Gastroesophageal sphincter (tissue), 4 donors: ENCODE measurements around the gene C17orf107. TPM values are rescaled to one million over a fixed set of nuclear protein-coding genes. Genes with fewer than 3 reads are reported as not detected.

Experiments used
- ATAC-seq: fragments of 150-250 bp; one replicate; pipeline ENCODE4 v1.9.1; 2016; ENCODE audit warnings: mild to moderate bottlenecking, moderate library complexity
- H3K27ac ChIP-seq, 4 donors: fragments of 200-600 bp; sonication (generic) in 3 of 4; 1 replicate in 3 of 4; 2 replicates in 1 of 4; pipeline ENCODE4 v1.5.1; 2016 to 2019
- H3K27me3 ChIP-seq: fragments of 200-600 bp; sonication (generic); one replicate; pipeline ENCODE4 v1.5.1; 2019
- H3K36me3 ChIP-seq, 2 donors: fragments of 200-600 bp; sonication (generic); one replicate each; pipeline ENCODE4 v1.5.1; 2019; ENCODE audit warnings: control low read depth in 1 of 2
- H3K4me1 ChIP-seq, 3 donors: fragments of 200-600 bp; sonication (generic); 1 replicate in 2 of 3; 2 replicates in 1 of 3; pipeline ENCODE4 v1.5.1; 2016 to 2019; ENCODE audit warnings: control low read depth in 2 of 3
- H3K4me3 ChIP-seq, 2 donors: fragments of 200-600 bp; sonication (generic); one replicate each; pipeline ENCODE4 v1.5.1; 2019; ENCODE audit warnings: mild to moderate bottlenecking in 1 of 2, moderate library complexity in 1 of 2
- H3K9me3 ChIP-seq, 3 donors: fragments of 200-600 bp; sonication (generic); one replicate each; pipeline ENCODE4 v1.5.1; 2017 to 2019; ENCODE audit warnings: control low read depth in 2 of 3
- EP300 ChIP-seq: sonication (generic); formaldehyde crosslinking; IDR thresholded peaks from one replicate; pipeline ENCODE4 v1.6.1; 2017; ENCODE audit warnings: antibody characterized with exemption, mild to moderate bottlenecking
- POLR2A ChIP-seq, 2 donors: fragments of 450-650 bp; IDR thresholded peaks; one replicate each; pipeline ENCODE4 v1.6.1; 2017; ENCODE audit warnings: antibody characterized with exemption in 2 of 2, mild to moderate bottlenecking in 2 of 2, moderate library complexity in 1 of 2
- POLR2AphosphoS5 ChIP-seq: sonication (generic); formaldehyde crosslinking; IDR thresholded peaks from one replicate; pipeline ENCODE4 v1.6.1; 2017; ENCODE audit warnings: antibody characterized with exemption
- WGBS, 2 donors: methylation state at CpG; one replicate each; pipeline ENCODE4 v1.1.5; 2018; ENCODE audit warnings: low coverage in 1 of 2; 5-methylcytosine and 5-hydroxymethylcytosine counted together
- total RNA-seq, 4 donors: library from RNA; depleted of rRNA; stranded (reverse); fragments of >200 nt; gene quantifications; one replicate each; pipeline ENCODE4 v1.1.0, GENCODE V29; 2016
- TF ChIP-seq, protein P1 (sequence below), 4 experiments: fragments of 200-600 bp in 2 of 4; fragments of 450-650 bp in 2 of 4; sonication (generic) in 1 of 4; IDR thresholded peaks; one replicate each; pipeline ENCODE4 v1.5.1; 2017 to 2019; ENCODE audit warnings: antibody characterized with exemption in 4 of 4, mild to moderate bottlenecking in 2 of 4, moderate library complexity in 2 of 4

The C17orf107 gene
- total RNA-seq, 4 donors from 2014 or later: 0.30 to 0.81 (median 0.68) TPM

GRCh38 chr17:4936436-4936835, 37.1 kb downstream of the C17orf107 start:
- H3K36me3 ChIP-seq: peaks cover 0 to 34% of the 10 kb centered on the region in 2 donors
- no peak overlapping the region for H3K4me3 ChIP-seq
- no peaks in the 10 kb centered on the region for H3K27me3 ChIP-seq
- no peak for TF ChIP-seq POLR2A (IDR thresholded peaks at IDR 0.05)
- TF ChIP-seq EP300: no peak
- TF ChIP-seq POLR2AphosphoS5: no peak
- TF ChIP-seq, protein P1, sequence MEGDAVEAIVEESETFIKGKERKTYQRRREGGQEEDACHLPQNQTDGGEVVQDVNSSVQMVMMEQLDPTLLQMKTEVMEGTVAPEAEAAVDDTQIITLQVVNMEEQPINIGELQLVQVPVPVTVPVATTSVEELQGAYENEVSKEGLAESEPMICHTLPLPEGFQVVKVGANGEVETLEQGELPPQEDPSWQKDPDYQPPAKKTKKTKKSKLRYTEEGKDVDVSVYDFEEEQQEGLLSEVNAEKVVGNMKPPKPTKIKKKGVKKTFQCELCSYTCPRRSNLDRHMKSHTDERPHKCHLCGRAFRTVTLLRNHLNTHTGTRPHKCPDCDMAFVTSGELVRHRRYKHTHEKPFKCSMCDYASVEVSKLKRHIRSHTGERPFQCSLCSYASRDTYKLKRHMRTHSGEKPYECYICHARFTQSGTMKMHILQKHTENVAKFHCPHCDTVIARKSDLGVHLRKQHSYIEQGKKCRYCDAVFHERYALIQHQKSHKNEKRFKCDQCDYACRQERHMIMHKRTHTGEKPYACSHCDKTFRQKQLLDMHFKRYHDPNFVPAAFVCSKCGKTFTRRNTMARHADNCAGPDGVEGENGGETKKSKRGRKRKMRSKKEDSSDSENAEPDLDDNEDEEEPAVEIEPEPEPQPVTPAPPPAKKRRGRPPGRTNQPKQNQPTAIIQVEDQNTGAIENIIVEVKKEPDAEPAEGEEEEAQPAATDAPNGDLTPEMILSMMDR (IDR thresholded peaks at IDR 0.05): no peak
- H3K27ac ChIP-seq: no peak overlapping the region
- H3K9me3 ChIP-seq: no peaks in the 10 kb centered on the region
- ATAC-seq: no peak
- 83% methylated on average over 1 of the region's 3 CpGs; no CpG with 5 or more reads in 1 of the 2 donors for WGBS, 2 donors
- H3K4me1 ChIP-seq: peaks cover 0 to 46% (median 21%) of the 10 kb centered on the region in 3 donors

DNA sequence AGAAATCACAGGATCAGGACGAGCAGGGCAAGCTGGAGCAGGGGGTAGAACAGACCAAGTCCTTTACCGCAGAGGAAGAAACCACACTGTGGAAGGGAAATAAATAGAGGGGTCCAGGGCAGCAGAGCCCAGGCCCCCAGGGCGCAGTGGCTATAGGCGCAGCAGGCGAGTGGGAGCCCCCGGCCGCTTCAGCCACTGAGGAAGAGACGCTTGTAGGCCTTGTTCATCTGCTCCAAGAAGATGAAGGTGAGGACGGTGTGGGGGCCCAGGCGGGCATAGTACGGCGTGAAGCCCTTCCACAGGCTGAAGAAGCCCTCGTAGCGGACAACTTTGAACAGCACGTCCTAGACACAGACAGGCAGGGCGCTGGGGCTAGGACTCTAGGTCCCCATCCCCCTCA, 38.2 kb downstream of the C17orf107 start:
- H3K36me3 ChIP-seq: peaks cover 0 to 43% of the 10 kb centered on the region in 2 donors
- TF ChIP-seq, protein P1 (IDR thresholded peaks at IDR 0.05): no peak
- TF ChIP-seq POLR2A (IDR thresholded peaks at IDR 0.05) (no peak), EP300 (no peak), POLR2AphosphoS5 (no peak)
- no peak overlapping the region for H3K4me3 ChIP-seq
- ATAC-seq: no peak
- peak overlapping the region in 2 of 4 donors; percentile 90 to 96 for H3K27ac ChIP-seq
- H3K27me3 ChIP-seq: no peaks in the 10 kb centered on the region
- peaks cover 0 to 58% (median 25%) of the 10 kb centered on the region in 3 donors for H3K4me1 ChIP-seq
- no peaks in the 10 kb centered on the region for H3K9me3 ChIP-seq
- WGBS, 2 donors: 92% methylated on average over 6 of the region's 16 CpGs; no CpG with 5 or more reads in 1 of the 2 donors

GRCh38 chr17:4938069-4938491, 38.7 kb downstream of the C17orf107 start:
- Histone ChIP-seq H3K4me3 (peak overlapping the region in 1 of 2 donors; percentile 88), H3K36me3 (peaks cover 0 to 48% of the 10 kb centered on the region in 2 donors), H3K27me3 (no peaks in the 10 kb centered on the region), H3K27ac (peak overlapping the region in 3 of 4 donors; percentile 90 to 96 (median 93)), H3K4me1 (peaks cover 0 to 63% (median 25%) of the 10 kb centered on the region in 3 donors), H3K9me3 (no peaks in the 10 kb centered on the region)
- TF ChIP-seq EP300: no peak
- TF ChIP-seq POLR2AphosphoS5: no peak
- no peak for TF ChIP-seq POLR2A (IDR thresholded peaks at IDR 0.05)
- TF ChIP-seq, protein P1 (IDR thresholded peaks at IDR 0.05): no peak
- 83% methylated on average over 1 of the region's 11 CpGs; no CpG with 5 or more reads in 1 of the 2 donors for WGBS, 2 donors
- no peak for ATAC-seq

DNA sequence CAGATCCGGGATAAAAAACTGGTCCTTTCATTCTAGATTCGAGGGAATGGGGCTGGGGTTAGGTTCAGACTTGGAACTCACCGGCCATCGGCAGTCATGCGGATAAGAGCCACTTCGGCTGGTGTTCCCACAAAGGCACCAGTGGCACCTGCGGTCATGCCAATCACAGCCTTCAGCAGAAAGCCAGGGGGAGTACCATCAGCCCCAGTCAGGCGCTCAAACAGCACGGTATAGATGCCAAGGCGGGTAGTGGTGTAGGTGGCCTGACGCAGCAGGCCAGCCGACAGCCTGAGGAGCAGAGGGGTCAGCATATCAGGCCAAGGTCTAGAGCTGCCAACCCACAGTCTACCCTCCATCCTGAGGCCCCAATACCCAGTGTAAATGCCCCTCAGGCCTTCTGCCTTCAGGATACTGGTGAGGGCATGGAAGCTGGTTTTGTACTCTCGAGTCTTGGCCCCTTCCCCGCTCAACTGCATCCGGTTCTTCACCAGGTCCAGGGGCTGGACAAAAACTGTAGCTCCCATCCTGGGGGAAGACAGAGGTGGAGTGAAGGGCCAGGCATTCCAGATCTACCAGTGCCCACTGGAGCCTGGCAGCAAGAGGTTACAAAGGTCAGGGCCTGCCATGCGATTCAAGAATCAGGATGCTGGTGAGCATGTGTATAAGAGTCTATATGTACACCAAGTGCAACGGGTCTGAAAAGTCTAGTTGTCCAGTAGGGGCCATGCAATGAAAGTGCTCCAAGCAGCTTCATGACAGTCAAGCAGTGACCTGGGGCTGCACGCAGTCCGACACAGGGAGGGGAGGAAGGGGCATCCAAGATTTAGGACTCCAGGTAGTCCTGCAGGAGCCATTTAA, 39.6 kb downstream of the C17orf107 start:
- H3K4me1 ChIP-seq: peaks cover 0 to 65% (median 25%) of the 10 kb centered on the region in 3 donors
- H3K4me3 ChIP-seq: peak overlapping the region; percentile 88 to 89

More for the DNA sequence above, 39.6 kb downstream of the C17orf107 start:
- peaks cover 0 to 57% of the 10 kb centered on the region in 2 donors for H3K36me3 ChIP-seq
- TF ChIP-seq, protein P1 (IDR thresholded peaks at IDR 0.05): no peak
- TF ChIP-seq POLR2A (IDR thresholded peaks at IDR 0.05): no peak
- TF ChIP-seq POLR2AphosphoS5: no peak
- no peak for TF ChIP-seq EP300
- 75 to 100% methylated on average over 1 to 4 of the region's 19 CpGs for WGBS, 2 donors
- H3K9me3 ChIP-seq: no peaks in the 10 kb centered on the region
- no peaks in the 10 kb centered on the region for H3K27me3 ChIP-seq
- ATAC-seq: no peak
- H3K27ac ChIP-seq: peak overlapping the region; percentile 27 to 96 (median 92)
